SK-N-SH (cell line): ENCODE measurements around the gene NTS. TPM values are rescaled to one million over a fixed set of nuclear protein-coding genes. Genes with fewer than 3 reads are reported as not detected.
A peak's percentile ranks its signal among the peaks of the same experiment; 100 is the strongest.

ENCODE experiments used
- CTCF ChIA-PET: fragments of 300-600, 350-600 bp; formaldehyde crosslinking; extraction: SDS; loops from one replicate; lab custom pipeline; 2021; lab: Yijun Ruan, JAX
- POLR2A ChIA-PET: fragments of 350-600 bp; sonication (Branson Sonifier 250); formaldehyde crosslinking; extraction: SDS; loops from one replicate; lab custom pipeline; 2020; ENCODE audit warnings: antibody characterized with exemption, inconsistent platforms; lab: Yijun Ruan, JAX
- DNase-seq: peaks from one replicate; pipeline ENCODE4 v3.0.0; 2012
- H2AFZ ChIP-seq: fragments of 200-600 bp; sonication (generic); 2 replicates; pipeline ENCODE4 v1.8.1; 2016; ENCODE audit warnings: antibody characterized with exemption, mild to moderate bottlenecking, low read depth
- H3F3A ChIP-seq: fragments of 200-600 bp; sonication (generic); replicated peaks from 2 replicates; pipeline ENCODE3; 2016; ENCODE audit warnings: antibody characterized with exemption, mild to moderate bottlenecking; ENCODE audit not compliant: insufficient read depth
- H3K27ac ChIP-seq, 2 experiments: fragments of 200-500 bp in 1 of 2; fragments of 200-600 bp in 1 of 2; sonication (Bioruptor generic) in 1 of 2; sonication (generic), shearing (Covaris generic) in 1 of 2; 2 replicates each; pipeline versions ENCODE4 v1.5.1 to v1.6.1; 2014 to 2016; ENCODE audit warnings: low read depth in 2 of 2, inconsistent platforms in 1 of 2, low read length in 1 of 2, mild to moderate bottlenecking in 1 of 2, mixed read lengths in 1 of 2
- H3K27me3 ChIP-seq: fragments of 200-600 bp; sonication (generic), shearing (Covaris generic); 2 replicates; pipeline ENCODE4 v1.6.1; 2016; ENCODE audit warnings: mixed run types; ENCODE audit not compliant: insufficient read depth
- H3K36me3 ChIP-seq, 2 experiments: fragments of 200-500 bp in 1 of 2; fragments of 200-600 bp in 1 of 2; sonication (Bioruptor generic) in 1 of 2; sonication (generic) in 1 of 2; replicated peaks in 1 of 2; 2 replicates each; pipeline versions ENCODE3 to v1.5.1; 2014 to 2016; ENCODE audit warnings: low read length in 1 of 2, mild to moderate bottlenecking in 1 of 2; ENCODE audit not compliant: insufficient read depth in 2 of 2, control insufficient read depth in 1 of 2
- H3K4me1 ChIP-seq, 2 experiments: fragments of 200-500 bp in 1 of 2; fragments of 200-600 bp in 1 of 2; sonication (Bioruptor generic) in 1 of 2; sonication (generic), shearing (Covaris generic) in 1 of 2; 2 replicates each; pipeline versions ENCODE4 v1.5.1 to v1.6.1; 2014 to 2016; ENCODE audit warnings: low read depth in 1 of 2, low read length in 1 of 2, mixed run types in 1 of 2; ENCODE audit not compliant: insufficient read depth in 2 of 2, control insufficient read depth in 1 of 2
- H3K4me2 ChIP-seq: fragments of 200-600 bp; sonication (generic), shearing (Covaris generic); 2 replicates; pipeline ENCODE4 v1.6.1; 2017; ENCODE audit warnings: mixed run types
- H3K4me3 ChIP-seq, 2 experiments: fragments of 200-500 bp in 1 of 2; fragments of 200-600 bp in 1 of 2; sonication (Bioruptor generic) in 1 of 2; sonication (generic), shearing (Covaris generic) in 1 of 2; 2 replicates each; pipeline versions ENCODE4 v1.5.1 to v1.8.1; 2014 to 2016; ENCODE audit warnings: low read depth in 2 of 2, inconsistent platforms in 1 of 2, low read length in 1 of 2, mild to moderate bottlenecking in 1 of 2, mixed read lengths in 1 of 2, moderate library complexity in 1 of 2
- H3K79me2 ChIP-seq: fragments of 200-600 bp; sonication (generic); 2 replicates; pipeline ENCODE4 v1.8.1; 2017; ENCODE audit warnings: mild to moderate bottlenecking; ENCODE audit not compliant: insufficient read depth
- H3K9ac ChIP-seq: fragments of 200-600 bp; sonication (generic); 2 replicates; pipeline ENCODE4 v1.6.1; 2017; ENCODE audit warnings: mixed run types
- H3K9me2 ChIP-seq: fragments of 200-600 bp; sonication (generic); 2 replicates; pipeline ENCODE4 v1.6.1; 2017; ENCODE audit warnings: mixed run types
- H3K9me3 ChIP-seq: fragments of 200-600 bp; sonication (generic); 2 replicates; pipeline ENCODE4 v1.6.1; 2017; ENCODE audit warnings: mixed run types, mild to moderate bottlenecking, moderate library complexity
- H4K20me1 ChIP-seq: fragments of 200-600 bp; sonication (generic); 2 replicates; pipeline ENCODE4 v1.6.1; 2017; ENCODE audit warnings: mild to moderate bottlenecking, mixed run types; ENCODE audit not compliant: insufficient read depth
- CHD2 ChIP-seq: fragments of 150-350 bp; IDR thresholded peaks from 2 replicates; pipeline ENCODE4 v1.6.1; 2018; ENCODE audit warnings: low read length; ENCODE audit not compliant: partially characterized antibody
- FOXJ3 ChIP-seq: sonication (generic); formaldehyde crosslinking; IDR thresholded peaks from 2 replicates; pipeline ENCODE4 v1.5.1; 2020; ENCODE audit warnings: mild to moderate bottlenecking, missing genetic modification reagents
- FOXM1 ChIP-seq: IDR thresholded peaks from 2 replicates; pipeline ENCODE4 v1.4.0; 2012; ENCODE audit warnings: low read depth, mild to moderate bottlenecking
- GATA2 ChIP-seq: sonication (generic); formaldehyde crosslinking; IDR thresholded peaks from 2 replicates; pipeline ENCODE4 v1.5.0; 2020; ENCODE audit warnings: mild to moderate bottlenecking, missing genetic modification reagents
- JUND ChIP-seq: IDR thresholded peaks from 2 replicates; pipeline ENCODE4 v1.4.0; 2012
- MXI1 ChIP-seq: IDR thresholded peaks from 2 replicates; pipeline ENCODE4 v1.6.1; 2012; ENCODE audit warnings: mild to moderate bottlenecking, low read depth, low read length, improper control_type of control experiment
- NFIC ChIP-seq: IDR thresholded peaks from 2 replicates; pipeline ENCODE4 v1.4.0; 2012; ENCODE audit warnings: borderline replicate concordance
- POLR2AphosphoS5 ChIP-seq: IDR thresholded peaks from 2 replicates; pipeline ENCODE4 v1.6.1; 2012; ENCODE audit warnings: low read depth, low read length
- RAD21 ChIP-seq: IDR thresholded peaks from 2 replicates; pipeline ENCODE4 v1.6.1; 2012; ENCODE audit warnings: mild to moderate bottlenecking, low read length
- RFX5 ChIP-seq: IDR thresholded peaks from 2 replicates; pipeline ENCODE4 v1.6.1; 2012; ENCODE audit warnings: mild to moderate bottlenecking, improper control_type of control experiment, low read length
- RXRA ChIP-seq: IDR thresholded peaks from 2 replicates; pipeline ENCODE4 v1.4.0; 2012; ENCODE audit warnings: low read depth, mild to moderate bottlenecking, borderline replicate concordance
- TCF12 ChIP-seq: IDR thresholded peaks from 2 replicates; pipeline ENCODE4 v1.4.0; 2012
- USF1 ChIP-seq: IDR thresholded peaks from 2 replicates; pipeline ENCODE4 v1.4.0; 2012; ENCODE audit warnings: low read depth, borderline replicate concordance
- YY1 ChIP-seq: IDR thresholded peaks from 2 replicates; pipeline ENCODE4 v1.4.0; 2012; ENCODE audit warnings: low read depth, mild to moderate bottlenecking
- WGBS: methylation state at CpG from one replicate; pipeline ENCODE4 v1.1.6; 2017; ENCODE audit warnings: low lambda C conversion rate; 5-methylcytosine and 5-hydroxymethylcytosine counted together
- polyA plus RNA-seq, 3 experiments: library from polyadenylated mRNA; depleted of rRNA; stranded (reverse); fragments of >200 nt; gene quantifications; 2 replicates each; pipeline ENCODE4 v1.2.3, GENCODE V29; 2012
- TF ChIP-seq, protein P1 (sequence below): IDR thresholded peaks from 2 replicates; pipeline ENCODE4 v1.4.0; 2012; ENCODE audit warnings: low read depth
- TF ChIP-seq, protein P2 (sequence below): IDR thresholded peaks from 2 replicates; pipeline ENCODE4 v1.6.1; 2012; ENCODE audit warnings: mild to moderate bottlenecking, low read depth, low read length, moderate library complexity
- TF ChIP-seq, protein P3 (sequence below): fragments of 150-350 bp; IDR thresholded peaks from 2 replicates; pipeline ENCODE4 v1.6.1; 2016; ENCODE audit warnings: mild to moderate bottlenecking, low read depth, low read length

The NTS gene
- polyA plus RNA-seq, 1 of the 3 experiments (the other 2 are of a cell fraction), result 31.2 TPM

GRCh38 chr12:85834378-85834777 is 39.7 kb upstream of the NTS start:
- Histone ChIP-seq H3K79me2 (no peaks in the 10 kb centered on the region), H3K27me3 (no peaks in the 10 kb centered on the region), H3K4me3 (no peak overlapping the region; a peak in 1 of 4 replicates), H2AFZ (no peak overlapping the region), H3K36me3 (no peaks in the 10 kb centered on the region), H3K4me1 (peaks cover 0 to 10% of the 10 kb centered on the region in 2 experiments; a peak in 2 of 4 replicates), H3K27ac (no peak overlapping the region), H3F3A (peaks cover 4% of the 10 kb centered on the region), H3K9me3 (no peaks in the 10 kb centered on the region), H3K9me2 (no peaks in the 10 kb centered on the region), H3K9ac (no peak overlapping the region), H4K20me1 (no peaks in the 10 kb centered on the region), H3K4me2 (no peak overlapping the region; the same call in 1 of the 2 replicates)
- 58% methylated on average over 2 of the region's 2 CpGs for WGBS
- TF ChIP-seq FOXM1, result no peak
- TF ChIP-seq TCF12, result no peak
- no peak for TF ChIP-seq JUND
- TF ChIP-seq POLR2AphosphoS5, result no peak
- no peak for TF ChIP-seq FOXJ3 (CRISPR knock-in tag)
- no peak for TF ChIP-seq NFIC
- TF ChIP-seq YY1, result no peak
- no peak for TF ChIP-seq MXI1
- TF ChIP-seq RFX5, result no peak
- no peak for TF ChIP-seq GATA2 (CRISPR knock-in tag)
- TF ChIP-seq, protein P1, sequence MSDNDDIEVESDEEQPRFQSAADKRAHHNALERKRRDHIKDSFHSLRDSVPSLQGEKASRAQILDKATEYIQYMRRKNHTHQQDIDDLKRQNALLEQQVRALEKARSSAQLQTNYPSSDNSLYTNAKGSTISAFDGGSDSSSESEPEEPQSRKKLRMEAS, result no peak
- TF ChIP-seq RXRA, result no peak
- TF ChIP-seq, protein P2, sequence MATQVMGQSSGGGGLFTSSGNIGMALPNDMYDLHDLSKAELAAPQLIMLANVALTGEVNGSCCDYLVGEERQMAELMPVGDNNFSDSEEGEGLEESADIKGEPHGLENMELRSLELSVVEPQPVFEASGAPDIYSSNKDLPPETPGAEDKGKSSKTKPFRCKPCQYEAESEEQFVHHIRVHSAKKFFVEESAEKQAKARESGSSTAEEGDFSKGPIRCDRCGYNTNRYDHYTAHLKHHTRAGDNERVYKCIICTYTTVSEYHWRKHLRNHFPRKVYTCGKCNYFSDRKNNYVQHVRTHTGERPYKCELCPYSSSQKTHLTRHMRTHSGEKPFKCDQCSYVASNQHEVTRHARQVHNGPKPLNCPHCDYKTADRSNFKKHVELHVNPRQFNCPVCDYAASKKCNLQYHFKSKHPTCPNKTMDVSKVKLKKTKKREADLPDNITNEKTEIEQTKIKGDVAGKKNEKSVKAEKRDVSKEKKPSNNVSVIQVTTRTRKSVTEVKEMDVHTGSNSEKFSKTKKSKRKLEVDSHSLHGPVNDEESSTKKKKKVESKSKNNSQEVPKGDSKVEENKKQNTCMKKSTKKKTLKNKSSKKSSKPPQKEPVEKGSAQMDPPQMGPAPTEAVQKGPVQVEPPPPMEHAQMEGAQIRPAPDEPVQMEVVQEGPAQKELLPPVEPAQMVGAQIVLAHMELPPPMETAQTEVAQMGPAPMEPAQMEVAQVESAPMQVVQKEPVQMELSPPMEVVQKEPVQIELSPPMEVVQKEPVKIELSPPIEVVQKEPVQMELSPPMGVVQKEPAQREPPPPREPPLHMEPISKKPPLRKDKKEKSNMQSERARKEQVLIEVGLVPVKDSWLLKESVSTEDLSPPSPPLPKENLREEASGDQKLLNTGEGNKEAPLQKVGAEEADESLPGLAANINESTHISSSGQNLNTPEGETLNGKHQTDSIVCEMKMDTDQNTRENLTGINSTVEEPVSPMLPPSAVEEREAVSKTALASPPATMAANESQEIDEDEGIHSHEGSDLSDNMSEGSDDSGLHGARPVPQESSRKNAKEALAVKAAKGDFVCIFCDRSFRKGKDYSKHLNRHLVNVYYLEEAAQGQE, result no peak
- POLR2A ChIA-PET, result no interaction called here
- CTCF ChIA-PET, result no interaction called here
- no peak for DNase-seq

DNA sequence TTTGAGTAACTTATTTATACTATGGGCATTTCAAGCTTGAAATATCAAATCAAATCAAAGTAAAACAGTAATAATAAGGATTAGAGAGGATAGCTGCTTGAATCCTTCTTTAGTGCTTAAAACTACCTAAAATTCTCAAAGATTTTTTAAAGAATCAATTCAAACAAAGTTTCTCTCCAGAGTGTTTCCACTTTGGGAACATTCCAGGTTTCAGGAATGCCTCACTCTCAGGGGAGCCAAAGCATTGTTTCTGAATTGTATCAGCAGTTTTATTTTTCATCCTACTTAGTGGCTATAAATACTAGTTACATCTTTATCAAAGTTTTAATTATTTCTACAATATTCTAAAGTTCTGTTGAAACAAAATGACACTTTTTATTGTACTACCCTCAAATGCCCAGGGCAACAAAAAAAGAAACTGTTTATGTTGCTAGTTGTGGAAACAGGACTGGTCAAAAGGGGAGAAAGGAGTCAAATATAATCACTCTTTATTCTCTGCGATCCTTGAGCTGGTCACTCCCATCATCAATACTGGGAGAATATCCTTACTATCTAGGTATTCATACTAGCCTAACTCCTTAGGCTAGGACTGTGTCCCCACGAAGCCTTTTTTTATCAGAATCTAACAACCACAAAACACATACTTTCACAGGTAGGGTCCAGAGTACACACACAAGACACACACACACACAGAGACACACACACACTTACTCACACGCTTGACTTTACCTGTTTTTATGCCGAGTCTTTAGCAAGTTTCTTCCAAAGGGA is 38.5 kb upstream of the NTS start:
- H3K36me3 ChIP-seq, result no peaks in the 10 kb centered on the region
- peak overlapping the region; percentile 22 to 27; a peak in 3 of 4 replicates for H3K4me3 ChIP-seq
- peak overlapping the region; percentile 43 to 51; a peak in 3 of 4 replicates for H3K27ac ChIP-seq
- H2AFZ ChIP-seq, result peak overlapping the region; percentile 74
- no peaks in the 10 kb centered on the region for H4K20me1 ChIP-seq
- peaks cover 0 to 10% of the 10 kb centered on the region in 2 experiments; a peak in 2 of 4 replicates for H3K4me1 ChIP-seq
- POLR2A ChIA-PET, result interaction anchor here (0.7 kb wide), 1 partner anchor 285 kb away, joined by 3 read pairs; no protein-coding TSS in a partner anchor
- CTCF ChIA-PET, result interaction anchor here (1.3 kb wide), 1 partner anchor 19 kb away, joined by 3 read pairs; no protein-coding TSS in a partner anchor
- H3K27me3 ChIP-seq, result no peaks in the 10 kb centered on the region
- WGBS, result 52% methylated on average over 4 of the region's 4 CpGs
- H3F3A ChIP-seq, result peaks cover 4% of the 10 kb centered on the region
- TF ChIP-seq RAD21 (no peak), USF1 (no peak), CHD2 (no peak), NFIC (peak; percentile 26; the same call in 1 of the 2 replicates), TCF12 (no peak)
- TF ChIP-seq, protein P3, sequence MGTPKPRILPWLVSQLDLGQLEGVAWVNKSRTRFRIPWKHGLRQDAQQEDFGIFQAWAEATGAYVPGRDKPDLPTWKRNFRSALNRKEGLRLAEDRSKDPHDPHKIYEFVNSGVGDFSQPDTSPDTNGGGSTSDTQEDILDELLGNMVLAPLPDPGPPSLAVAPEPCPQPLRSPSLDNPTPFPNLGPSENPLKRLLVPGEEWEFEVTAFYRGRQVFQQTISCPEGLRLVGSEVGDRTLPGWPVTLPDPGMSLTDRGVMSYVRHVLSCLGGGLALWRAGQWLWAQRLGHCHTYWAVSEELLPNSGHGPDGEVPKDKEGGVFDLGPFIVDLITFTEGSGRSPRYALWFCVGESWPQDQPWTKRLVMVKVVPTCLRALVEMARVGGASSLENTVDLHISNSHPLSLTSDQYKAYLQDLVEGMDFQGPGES, result no peak
- H3K9me2 ChIP-seq, result no peaks in the 10 kb centered on the region
- peak overlapping the region; percentile 24; the same call in 1 of the 2 replicates for H3K9ac ChIP-seq
- no peaks in the 10 kb centered on the region for H3K9me3 ChIP-seq
- no peak for DNase-seq
- peak overlapping the region; percentile 59 for H3K4me2 ChIP-seq
- H3K79me2 ChIP-seq, result no peaks in the 10 kb centered on the region
